IMR-90 (cell line): Measurements from ENCODE around the gene CLBA1. TPM values are rescaled to one million over a fixed set of nuclear protein-coding genes. Genes with fewer than 3 reads are reported as not detected.

Source experiments
- ATAC-seq: fragments of 200-7000 bp; cut with Tn5 transposase; 2 replicates; pipeline ENCODE4 v1.9.1; 2020; ENCODE audit warnings: low read depth, mild to moderate bottlenecking, moderate library complexity
- BruUV-seq: library from RNA; stranded (reverse); fragments of 400-500 nt; replicated peaks from 2 replicates; lab custom pipeline; 2021; lab: Mats Ljungman, UMichigan
- CTCF ChIA-PET: fragments of 300-600 bp; formaldehyde crosslinking; extraction: SDS; loops from one replicate; lab custom pipeline; 2021; ENCODE audit warnings: antibody characterized with exemption; lab: Yijun Ruan, JAX
- POLR2A ChIA-PET: fragments of 300-600 bp; sonication (Branson Sonifier 250); formaldehyde crosslinking; loops from one replicate; lab custom pipeline; 2022; ENCODE audit warnings: antibody characterized with exemption; ENCODE audit not compliant: unreplicated experiment; lab: Charles Lee
- DNase-seq: peaks from one replicate; pipeline ENCODE4 v3.0.0; 2013
- H2AFZ ChIP-seq: replicated peaks from 2 replicates; pipeline ENCODE3; 2013; ENCODE audit warnings: low read length, mild to moderate bottlenecking; ENCODE audit not compliant: poor library complexity
- H2AK5ac ChIP-seq: 2 replicates; pipeline ENCODE4 v1.6.1; 2013; ENCODE audit warnings: low read depth, low read length, inconsistent platforms
- H2AK9ac ChIP-seq: replicated peaks from 2 replicates; pipeline ENCODE3; 2013; ENCODE audit warnings: mild to moderate bottlenecking, low read depth, low read length, moderate library complexity; ENCODE audit not compliant: poor library complexity
- H2BK120ac ChIP-seq: 2 replicates; pipeline ENCODE4 v1.6.1; 2013; ENCODE audit warnings: low read depth, low read length, inconsistent platforms
- H2BK15ac ChIP-seq: 3 replicates; pipeline ENCODE4 v1.6.1; 2013; ENCODE audit warnings: low read depth, low read length, inconsistent platforms
- H2BK20ac ChIP-seq: 2 replicates; pipeline ENCODE4 v1.6.1; 2013; ENCODE audit warnings: low read depth, mild to moderate bottlenecking, inconsistent platforms, low read length, moderate library complexity
- H2BK5ac ChIP-seq: 2 replicates; pipeline ENCODE4 v1.6.1; 2013; ENCODE audit warnings: mild to moderate bottlenecking, low read depth, low read length, inconsistent platforms; ENCODE audit not compliant: poor library complexity, severe bottlenecking
- H3K14ac ChIP-seq: replicated peaks from 2 replicates; pipeline ENCODE4 v1.6.1; 2013; ENCODE audit warnings: low read depth, low read length, inconsistent platforms
- H3K18ac ChIP-seq: 2 replicates; pipeline ENCODE4 v1.6.1; 2013; ENCODE audit warnings: low read depth, low read length, control low read depth
- H3K23ac ChIP-seq: 2 replicates; pipeline ENCODE4 v1.6.1; 2013; ENCODE audit warnings: low read depth, low read length, inconsistent platforms
- H3K27ac ChIP-seq: 2 replicates; pipeline ENCODE4 v1.5.1; 2013; ENCODE audit warnings: mild to moderate bottlenecking, control low read depth, low read length; ENCODE audit not compliant: insufficient read depth
- H3K27me3 ChIP-seq: 2 replicates; pipeline ENCODE4 v1.6.1; 2013; ENCODE audit warnings: low read length; ENCODE audit not compliant: control insufficient read depth, insufficient read depth
- H3K36me3 ChIP-seq: 2 replicates; pipeline ENCODE4 v1.6.1; 2013; ENCODE audit warnings: low read length, mixed read lengths; ENCODE audit not compliant: control insufficient read depth, insufficient read depth
- H3K4ac ChIP-seq: 2 replicates; pipeline ENCODE4 v1.6.1; 2013; ENCODE audit warnings: low read depth, low read length, inconsistent platforms
- H3K4me1 ChIP-seq: 2 replicates; pipeline ENCODE4 v1.6.1; 2013; ENCODE audit warnings: low read length, mixed read lengths; ENCODE audit not compliant: control insufficient read depth, insufficient read depth
- H3K4me2 ChIP-seq: 2 replicates; pipeline ENCODE4 v1.6.1; 2013; ENCODE audit warnings: low read depth, mild to moderate bottlenecking, control low read depth, low read length, moderate library complexity
- H3K4me3 ChIP-seq: 2 replicates; pipeline ENCODE4 v1.5.1; 2013; ENCODE audit warnings: low read depth, mild to moderate bottlenecking, control low read depth, low read length, moderate library complexity; ENCODE audit not compliant: insufficient read depth
- H3K56ac ChIP-seq: 2 replicates; pipeline ENCODE4 v1.6.1; 2013; ENCODE audit warnings: low read length, inconsistent platforms; ENCODE audit not compliant: insufficient read depth; ENCODE audit errors: extremely low read depth
- H3K79me1 ChIP-seq, 2 experiments: 2 replicates each; pipeline ENCODE4 v1.6.1; 2013; ENCODE audit warnings: low read length in 2 of 2, inconsistent platforms in 1 of 2, low read depth in 1 of 2
- H3K9ac ChIP-seq: 2 replicates; pipeline ENCODE4 v1.6.1; 2013; ENCODE audit warnings: low read depth, low read length, control low read depth
- H3K9me1 ChIP-seq: 2 replicates; pipeline ENCODE4 v1.6.1; 2013; ENCODE audit warnings: low read length, inconsistent platforms; ENCODE audit not compliant: insufficient read depth
- H3K9me3 ChIP-seq: 2 replicates; pipeline ENCODE4 v1.6.1; 2013; ENCODE audit warnings: low read length; ENCODE audit not compliant: control insufficient read depth, insufficient read depth
- H4K20me1 ChIP-seq: 2 replicates; pipeline ENCODE4 v1.6.1; 2013; ENCODE audit warnings: low read length, inconsistent platforms; ENCODE audit not compliant: insufficient read depth
- H4K5ac ChIP-seq: 2 replicates; pipeline ENCODE4 v1.6.1; 2013; ENCODE audit warnings: mild to moderate bottlenecking, low read depth, low read length, control low read depth
- H4K8ac ChIP-seq, 2 experiments: 2 replicates each; pipeline ENCODE4 v1.6.1; 2013; ENCODE audit warnings: low read depth in 2 of 2, low read length in 2 of 2, control low read depth in 1 of 2, inconsistent platforms in 1 of 2
- H4K91ac ChIP-seq: 2 replicates; pipeline ENCODE4 v1.6.1; 2013; ENCODE audit warnings: low read depth, low read length, inconsistent platforms; ENCODE audit not compliant: insufficient read depth
- CEBPB ChIP-seq: IDR thresholded peaks from 2 replicates; pipeline ENCODE4 v1.6.1; 2012; ENCODE audit warnings: low read depth, low read length, improper control_type of control experiment
- MAZ ChIP-seq: IDR thresholded peaks from 2 replicates; pipeline ENCODE4 v1.6.1; 2012; ENCODE audit warnings: low read depth, mild to moderate bottlenecking, low read length, improper control_type of control experiment, moderate library complexity, borderline replicate concordance
- NFE2L2 ChIP-seq: fragments of 150-350 bp; IDR thresholded peaks from 2 replicates; pipeline ENCODE4 v1.6.1; 2016; ENCODE audit warnings: low read depth, mild to moderate bottlenecking, low read length
- POLR2A ChIP-seq: IDR thresholded peaks from 2 replicates; pipeline ENCODE4 v1.6.1; 2012; ENCODE audit warnings: mild to moderate bottlenecking, low read depth, low read length
- RCOR1 ChIP-seq: IDR thresholded peaks from 2 replicates; pipeline ENCODE4 v1.6.1; 2012; ENCODE audit warnings: mild to moderate bottlenecking, low read length, improper control_type of control experiment; ENCODE audit not compliant: insufficient replicate concordance
- WGBS, 2 experiments: methylation state at CpG; one replicate each; pipeline versions ENCODE4 v1.1.5 to v1.1.7; 2013; ENCODE audit warnings: missing lambda C conversion rate in 2 of 2; ENCODE audit not compliant: insufficient read length in 1 of 2; ENCODE audit errors: extremely low coverage in 2 of 2; 5-methylcytosine and 5-hydroxymethylcytosine counted together
- dilution Hi-C: fragments of 300-500 bp; cut with HindIII; formaldehyde crosslinking; loops from one replicate; pipeline ENCODE4 v1.14.3; 2018; ENCODE audit warnings: low sequenced_read_pairs; ENCODE audit not compliant: unreplicated experiment
- in situ Hi-C: fragments of 300-500 bp; cut with MboI; formaldehyde crosslinking; loops from 3 replicates; pipeline ENCODE4 v1.14.3; 2019; ENCODE audit warnings: low sequenced_read_pairs, inconsistent platforms, mixed read lengths
- intact Hi-C: fragments of 100-400 bp; cut with micrococcal nuclease; formaldehyde crosslinking; loops from 2 replicates; pipeline ENCODE4 v1.10.0; 2022
- polyA plus RNA-seq, 3 experiments: library from polyadenylated mRNA; depleted of rRNA; stranded (reverse); fragments of >200 nt; gene quantifications; 2 replicates each; pipeline ENCODE4 v1.2.3, GENCODE V29; 2012; ENCODE audit warnings: low replicate concordance in 1 of 3
- total RNA-seq: library from RNA; depleted of rRNA; stranded (reverse); fragments of >200 nt; gene quantifications from 2 replicates; pipeline ENCODE4 v1.2.3, GENCODE V29; 2012
- TF ChIP-seq, protein P1 (sequence below): fragments of 150-350 bp; IDR thresholded peaks from 2 replicates; pipeline ENCODE4 v1.6.1; 2017; ENCODE audit warnings: mild to moderate bottlenecking, antibody characterized with exemption, low read length, low read depth

The CLBA1 gene
- total and polyA plus RNA-seq, 2 of the 4 experiments (the other 2 are of a cell fraction) = 2.7 to 6.2 TPM

DNA sequence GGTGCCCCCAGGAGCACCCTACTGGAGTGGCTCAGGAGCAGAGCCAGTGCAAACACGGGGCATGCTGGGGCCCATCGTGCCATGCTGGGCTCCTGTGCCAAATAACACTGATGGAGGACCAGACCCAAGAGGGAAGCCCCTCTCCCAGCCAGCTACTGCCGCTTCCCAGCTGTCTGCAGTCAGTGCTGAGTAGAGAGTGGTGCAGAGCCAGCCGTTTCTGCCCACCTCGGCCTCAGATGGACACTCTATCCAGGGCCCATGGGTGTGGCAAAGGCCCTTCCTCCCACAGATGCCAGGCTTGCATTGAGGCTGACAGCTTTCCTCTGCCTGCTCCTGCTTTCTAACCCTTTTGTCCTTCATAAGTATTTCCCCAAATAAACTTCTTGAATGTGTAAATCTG, 13.2 kb downstream of the CLBA1 start:
- WGBS, 2 experiments = 100% methylated on average over 2 of the region's 5 CpGs; no CpG with 5 or more reads in 1 of the 2 experiments
- CTCF ChIA-PET = no interaction called here
- in situ Hi-C loops = no loop called here

More for the DNA sequence above, 13.2 kb downstream of the CLBA1 start:
- no peak overlapping the region for H4K5ac ChIP-seq
- no peak overlapping the region for H4K8ac ChIP-seq
- no peak overlapping the region for H3K56ac ChIP-seq
- H3K9me1 ChIP-seq = no peaks in the 10 kb centered on the region; the same call in 1 of the 2 replicates
- H2BK20ac ChIP-seq = no peak overlapping the region
- TF ChIP-seq POLR2A (no peak), CEBPB (no peak), RCOR1 (no peak), MAZ (no peak), NFE2L2 (no peak)
- TF ChIP-seq, protein P1, sequence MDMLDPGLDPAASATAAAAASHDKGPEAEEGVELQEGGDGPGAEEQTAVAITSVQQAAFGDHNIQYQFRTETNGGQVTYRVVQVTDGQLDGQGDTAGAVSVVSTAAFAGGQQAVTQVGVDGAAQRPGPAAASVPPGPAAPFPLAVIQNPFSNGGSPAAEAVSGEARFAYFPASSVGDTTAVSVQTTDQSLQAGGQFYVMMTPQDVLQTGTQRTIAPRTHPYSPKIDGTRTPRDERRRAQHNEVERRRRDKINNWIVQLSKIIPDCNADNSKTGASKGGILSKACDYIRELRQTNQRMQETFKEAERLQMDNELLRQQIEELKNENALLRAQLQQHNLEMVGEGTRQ = no peak
- H3K27ac ChIP-seq = no peak overlapping the region
- no peak overlapping the region for H3K9ac ChIP-seq
- H3K4me2 ChIP-seq = no peak overlapping the region
- H2BK15ac ChIP-seq = no peak overlapping the region
- H4K91ac ChIP-seq = no peak overlapping the region
- peaks cover 0 to 14% of the 10 kb centered on the region in 2 experiments; a peak in 1 of 4 replicates for H3K79me1 ChIP-seq
- intact Hi-C loops = no loop called here
- no peaks in the 10 kb centered on the region for H4K20me1 ChIP-seq
- no peaks in the 10 kb centered on the region for H3K27me3 ChIP-seq
- H3K4ac ChIP-seq = no peak overlapping the region
- POLR2A ChIA-PET = no interaction called here
- no peak overlapping the region for H3K14ac ChIP-seq
- H2AK9ac ChIP-seq = no peak overlapping the region
- H2BK120ac ChIP-seq = no peak overlapping the region
- H2BK5ac ChIP-seq = no peak overlapping the region
- no peak overlapping the region for H3K18ac ChIP-seq
- H2AFZ ChIP-seq = no peak overlapping the region
- no peaks in the 10 kb centered on the region for H3K4me1 ChIP-seq
- peaks cover 3% of the 10 kb centered on the region; the same call in 1 of the 2 replicates for H3K36me3 ChIP-seq
- no TSS peak for BruUV-seq
- ATAC-seq = no peak
- no peak overlapping the region for H2AK5ac ChIP-seq
- H3K23ac ChIP-seq = no peak overlapping the region
- H3K9me3 ChIP-seq = 0 out of 2 replicates have a peak, but pooled peaks cover 3% of the 10 kb centered on the region
- dilution Hi-C loops = no loop called here
- H3K4me3 ChIP-seq = no peak overlapping the region
- no peak for DNase-seq
